Germinal center (tissue), 1 donor: ENCODE measurements around the gene FAM20A.
"Not testable (repeated sequence)": the region's sequence is repeated elsewhere in the genome, so short reads cannot be mapped to it uniquely, and the experiment has no call there.

Experiments
- DNase-seq: peaks from one replicate; pipeline ENCODE4 v3.0.0; 2012; ENCODE audit warnings: mixed read lengths, low spot score

Gene FAM20A

DNA sequence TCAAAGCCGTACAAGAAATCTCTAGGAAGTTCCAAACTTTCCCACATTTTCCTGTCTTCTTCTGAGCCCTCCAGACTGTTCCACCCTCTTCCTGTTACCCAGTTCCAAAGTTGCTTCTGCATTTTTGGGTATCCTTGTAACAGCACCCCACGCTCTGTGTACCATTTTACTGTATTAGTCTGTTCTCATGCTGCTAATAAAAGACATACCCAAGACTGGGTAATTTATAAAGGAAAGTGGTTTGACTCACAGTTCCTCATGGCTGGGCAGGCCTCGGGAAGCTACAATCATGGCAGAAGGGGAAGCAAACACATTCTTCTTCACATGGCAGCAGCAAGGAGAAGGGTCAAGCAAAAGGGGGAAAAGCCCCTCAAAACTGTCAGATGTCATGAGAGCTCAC is 82.1 kb downstream of the FAM20A start:
- DNase-seq: not testable (repeated sequence)

DNA sequence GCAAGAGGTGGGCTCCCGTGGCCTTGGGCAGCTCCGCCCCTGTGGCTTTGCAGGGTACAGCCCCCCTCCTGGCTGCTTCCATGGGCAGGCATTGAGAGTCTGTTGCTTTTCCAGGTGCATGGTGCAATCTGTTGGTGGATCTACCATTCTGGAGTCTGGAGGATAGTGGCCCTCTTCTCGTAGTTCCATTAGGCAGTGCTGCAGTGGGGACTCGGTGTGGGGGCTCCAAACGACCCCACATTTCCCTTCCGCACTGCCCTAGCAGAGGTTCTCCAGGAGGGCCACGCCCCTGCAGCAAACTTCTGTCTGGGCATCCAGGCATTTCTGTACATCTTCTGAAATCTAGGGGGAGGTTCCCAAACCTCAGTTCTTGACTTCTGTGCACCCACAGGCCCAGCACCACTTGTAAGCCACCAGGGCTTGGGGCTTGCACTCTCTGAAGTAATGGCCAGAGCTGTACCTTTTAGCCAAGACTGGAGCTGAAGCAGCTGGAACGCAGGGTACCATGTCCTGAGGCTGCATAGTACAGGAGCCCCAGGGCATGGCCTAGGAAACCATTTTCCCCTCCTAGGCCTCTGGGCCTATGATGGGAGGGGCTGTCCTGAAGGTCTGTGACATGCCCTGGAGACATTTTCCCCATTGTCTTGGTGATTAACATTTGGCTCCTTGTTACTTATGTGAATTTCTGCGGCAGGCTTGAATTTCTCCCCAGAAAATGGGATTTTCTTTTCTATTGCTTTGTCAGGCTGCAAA is 82.9 kb downstream of the FAM20A start:
- no peak for DNase-seq

DNA sequence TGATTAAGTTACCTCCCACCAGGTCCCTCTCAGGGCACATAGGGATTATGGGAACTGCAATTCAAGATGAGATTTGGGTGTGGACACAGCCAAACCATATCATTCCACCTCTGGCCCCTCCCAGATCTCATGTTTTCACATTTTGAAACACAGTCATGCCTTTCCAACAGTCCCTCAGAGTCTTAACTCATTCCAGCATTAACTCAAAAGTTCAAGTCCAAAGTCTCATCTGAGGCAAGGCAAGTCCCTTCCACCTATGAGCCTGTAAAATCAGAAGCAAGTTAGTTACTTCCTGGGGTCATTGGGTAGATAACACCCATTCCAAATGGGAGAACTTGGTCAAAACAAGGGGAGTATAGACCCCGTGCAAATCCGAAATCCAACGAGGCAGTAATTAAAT is 83.6 kb downstream of the FAM20A start:
- DNase-seq: not testable (repeated sequence)

DNA sequence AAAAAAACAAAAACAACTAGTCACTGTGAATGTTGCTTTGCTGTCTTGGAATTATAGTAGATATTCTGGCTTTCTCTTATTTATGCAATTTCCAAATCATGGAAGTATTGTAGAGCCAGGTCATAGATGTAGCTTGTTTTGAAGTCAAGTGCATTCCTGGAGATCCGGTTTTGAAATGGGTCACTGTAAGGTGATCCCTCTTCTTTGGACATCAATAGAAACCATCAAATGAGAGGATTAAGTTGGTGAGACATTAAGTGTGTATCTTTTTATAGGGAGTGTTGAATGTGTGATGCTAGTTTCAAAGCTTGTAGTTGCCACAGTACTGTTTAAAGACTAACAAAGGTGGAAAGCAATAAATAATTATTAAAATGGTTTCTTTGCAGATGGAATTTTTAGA is 84.4 kb downstream of the FAM20A start:
- no peak for DNase-seq

- DNase-seq: no peak
Observed at GRCh38 chr17:68514831-68515635, 86.1 kb downstream of the FAM20A start.

DNA sequence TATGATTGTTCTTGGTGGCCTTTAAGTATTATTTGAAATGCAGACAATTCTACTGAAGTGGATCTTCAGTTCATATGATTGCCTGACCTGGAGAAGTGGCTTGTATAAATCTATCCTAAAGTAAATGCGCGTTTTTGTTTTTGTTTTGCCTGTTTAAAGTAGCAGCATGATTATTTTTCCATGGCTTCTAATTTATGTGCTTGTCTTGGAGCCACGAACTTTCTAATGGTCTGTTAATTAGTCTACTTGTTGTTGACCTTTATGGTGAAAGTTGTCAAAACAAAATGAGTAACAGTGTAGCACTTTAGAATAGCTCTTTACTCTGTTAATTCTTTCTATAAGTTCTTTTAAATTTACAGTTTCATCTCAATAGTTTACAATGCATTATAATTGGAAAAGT is 87.2 kb downstream of the FAM20A start:
- DNase-seq: no peak

- no peak for DNase-seq
Observed at GRCh38 chr17:68512960-68513474, 88.2 kb downstream of the FAM20A start.

GRCh38 chr17:68512247-68512959 is 88.8 kb downstream of the FAM20A start, which contains the start of gene PRKAR1A:
Gene PRKAR1A, plus strand, starts transcription at chr17:68512430. Its CDS starts 2,970 bp downstream, at chr17:68515400.
- peak; percentile 95 for DNase-seq

GRCh38 chr17:68511671-68512246 is 89.4 kb downstream of the FAM20A start:
- DNase-seq: peak; percentile 79

GRCh38 chr17:68511254-68511670 is 89.9 kb downstream of the FAM20A start:
- DNase-seq: no peak

DNA sequence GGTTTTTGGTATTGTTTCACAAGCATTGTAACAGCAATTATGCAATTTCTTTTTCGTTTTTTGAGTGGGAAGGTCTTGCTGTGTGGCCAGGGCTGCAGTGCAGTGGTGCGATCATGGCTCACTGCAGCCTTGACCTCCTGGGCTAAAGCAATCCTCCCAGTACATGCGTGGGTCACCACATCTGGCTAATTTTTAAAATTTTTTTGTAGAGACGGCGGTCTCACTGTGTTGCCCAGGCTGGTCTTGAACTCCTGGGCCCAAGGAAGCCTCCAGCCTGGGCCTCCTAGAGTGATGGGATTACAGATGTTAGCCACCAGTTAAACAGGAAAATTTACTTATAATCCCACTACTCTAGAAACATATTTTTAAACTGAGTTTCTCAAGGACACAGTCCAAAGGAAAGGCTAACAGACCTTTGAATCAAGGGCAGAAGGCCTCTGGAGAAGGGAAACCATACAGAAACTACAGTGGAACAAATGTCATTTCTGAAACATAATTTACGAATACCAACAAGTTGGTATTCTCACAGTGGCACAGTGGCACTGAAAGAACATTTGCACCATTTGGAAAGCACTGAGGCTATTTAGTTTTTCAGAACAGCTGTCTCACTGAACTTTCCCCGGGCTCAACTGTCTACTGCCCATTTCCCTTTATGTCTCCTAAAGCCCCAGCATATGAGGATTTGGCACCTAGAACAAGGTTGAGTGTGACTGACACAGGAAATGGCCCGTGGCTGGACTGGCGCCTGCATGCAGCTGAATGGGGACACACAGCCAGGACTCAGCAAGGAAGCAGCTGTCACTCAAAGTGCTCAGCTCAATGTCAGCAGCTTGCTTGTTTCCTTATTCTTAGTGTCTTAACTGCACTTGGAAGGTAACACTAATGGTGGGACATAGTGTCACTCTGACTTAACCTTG is 91.8 kb downstream of the FAM20A start:
- DNase-seq: no peak

DNA sequence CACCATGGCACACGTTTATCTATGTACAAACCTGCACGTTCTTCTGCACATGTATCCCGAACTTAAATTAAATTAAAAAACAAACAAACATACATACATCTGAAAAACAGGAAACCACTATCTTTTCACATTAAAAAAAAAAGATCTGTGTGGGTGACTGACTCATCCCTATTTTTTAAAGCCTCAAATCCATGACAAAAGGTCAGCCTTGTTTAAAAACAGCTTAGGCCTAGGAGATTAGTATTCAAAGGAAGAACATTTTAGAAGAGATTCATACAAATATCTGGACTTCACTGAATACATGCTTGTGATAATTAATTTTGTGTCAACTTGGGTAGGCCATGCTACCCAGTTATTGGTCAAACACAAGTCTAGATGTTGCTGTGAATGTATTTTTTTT is 93.6 kb downstream of the FAM20A start:
- DNase-seq: no peak

GRCh38 chr17:68505951-68506350 is 95.2 kb downstream of the FAM20A start:
- DNase-seq: no peak

GRCh38 chr17:68501074-68501473 is 100.1 kb downstream of the FAM20A start:
- DNase-seq: no peak

DNA sequence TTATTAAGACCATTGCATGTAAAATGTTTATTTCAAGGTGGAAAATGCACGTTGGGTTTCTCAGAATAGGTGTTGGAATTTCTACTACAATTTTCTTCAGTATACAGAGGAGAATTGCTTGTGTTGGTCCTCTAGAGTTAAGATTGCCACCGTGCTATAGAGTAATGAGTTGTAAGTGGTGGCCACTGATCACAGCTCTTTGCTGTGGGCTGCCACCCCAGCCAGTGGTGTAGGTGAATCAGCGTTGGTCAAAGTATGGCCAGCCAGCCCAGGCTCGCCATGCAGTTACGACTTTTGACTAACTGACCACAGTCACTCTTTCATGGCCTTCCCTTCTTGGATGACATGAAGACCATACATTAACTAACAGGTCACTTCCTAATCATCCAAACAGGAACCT is 101.6 kb downstream of the FAM20A start:
- no peak for DNase-seq

GRCh38 chr17:68498479-68499326 is 102.5 kb downstream of the FAM20A start:
- no peak for DNase-seq

GRCh38 chr17:68497885-68498319 is 103.3 kb downstream of the FAM20A start:
- DNase-seq: peak; percentile 69

DNA sequence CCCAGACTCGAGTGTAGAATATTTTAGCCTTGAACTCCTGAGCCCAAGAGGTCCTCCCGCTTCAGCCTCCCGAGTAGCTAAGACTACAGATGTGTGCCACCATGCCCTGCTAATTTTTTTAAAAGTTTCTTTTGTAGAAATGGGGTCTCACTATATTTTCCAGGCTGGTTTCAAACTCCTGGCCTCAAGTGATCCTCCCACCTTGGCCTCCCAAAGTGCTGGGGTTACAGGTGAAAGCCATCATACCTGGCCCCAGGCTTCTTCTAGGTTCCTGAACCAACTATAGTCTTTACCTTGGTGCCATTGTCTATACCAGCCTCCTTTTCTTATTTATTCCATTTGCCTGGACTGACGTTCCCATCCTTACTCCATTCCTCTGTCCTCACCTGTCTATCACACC is 106.1 kb downstream of the FAM20A start:
- DNase-seq: no peak

DNA sequence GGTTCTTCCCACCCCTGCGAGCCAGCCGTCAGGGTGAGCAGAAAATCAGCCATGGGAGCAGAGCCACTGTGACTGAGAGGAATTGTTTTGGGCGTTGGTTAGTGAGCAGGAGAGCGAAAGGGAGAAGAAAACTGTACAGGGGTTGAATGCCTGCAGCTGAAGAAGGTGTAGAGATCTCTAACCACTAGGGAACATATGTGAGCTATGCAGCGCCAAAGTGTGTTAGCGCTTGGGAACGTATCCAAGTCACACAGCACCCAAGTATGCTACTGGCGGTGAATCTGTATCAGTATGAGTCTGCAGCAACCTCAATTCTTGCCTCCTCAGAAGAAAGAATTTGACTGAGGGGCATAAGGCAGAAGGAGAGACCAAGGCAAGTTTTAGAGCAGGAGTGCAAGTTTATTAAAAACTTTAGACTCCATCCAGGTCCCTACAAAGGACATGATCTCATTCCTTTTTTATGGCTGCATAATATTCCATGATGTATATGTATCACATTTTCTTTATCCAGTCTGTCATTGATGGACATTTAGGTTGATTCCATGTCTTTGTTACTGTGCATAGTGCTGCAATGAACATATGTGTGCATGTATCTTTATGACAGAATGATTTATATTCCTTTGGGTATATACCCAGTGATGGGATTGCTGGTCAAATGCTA is 108.6 kb downstream of the FAM20A start:
- not testable (repeated sequence) for DNase-seq
